HAP-1 (cell line): ENCODE results near the gene RCAN3.
"Not testable (repeated sequence)": the region's sequence is repeated elsewhere in the genome, so short reads cannot be mapped to it uniquely, and the experiment has no call there.

ENCODE experiments used
- DNase-seq, 2 experiments: peaks; one replicate each; pipeline ENCODE4 v3.0.0-alpha.2; 2016 to 2020; ENCODE audit warnings: low spot score in 2 of 2
- H3K27me3 ChIP-seq: fragments of 250-450 bp; sonication (Bioruptor Pico); 2 replicates; pipeline ENCODE4 v1.5.1; 2020; ENCODE audit warnings: low read depth, mild to moderate bottlenecking, moderate library complexity
- H3K36me3 ChIP-seq: fragments of 250-450 bp; sonication (Bioruptor Pico); replicated peaks from 2 replicates; pipeline ENCODE4 v1.5.1; 2020; ENCODE audit warnings: mild to moderate bottlenecking
- H3K4me1 ChIP-seq: fragments of 250-450 bp; sonication (Bioruptor Pico); 2 replicates; pipeline ENCODE4 v1.5.1; 2020; ENCODE audit warnings: mild to moderate bottlenecking
- H3K4me3 ChIP-seq: fragments of 250-450 bp; sonication (Bioruptor Pico); 2 replicates; pipeline ENCODE4 v1.5.1; 2020; ENCODE audit warnings: mild to moderate bottlenecking, moderate library complexity
- H3K9me3 ChIP-seq: fragments of 250-450 bp; sonication (Bioruptor Pico); 2 replicates; pipeline ENCODE4 v1.5.1; 2020; ENCODE audit warnings: mild to moderate bottlenecking, moderate library complexity
- in situ Hi-C: fragments of 300-500 bp; cut with MboI; formaldehyde crosslinking; loops from 3 replicates; pipeline ENCODE4 v1.14.3; 2020; ENCODE audit warnings: low sequenced_read_pairs, inconsistent platforms, mixed read lengths

Gene RCAN3

GRCh38 chr1:24491577-24492360 is 10.9 kb upstream of the RCAN3 start:
- Histone ChIP-seq H3K4me1 (no peaks in the 10 kb centered on the region), H3K9me3 (peaks cover 2% of the 10 kb centered on the region; the same call in 1 of the 2 replicates), H3K27me3 (no peaks in the 10 kb centered on the region), H3K4me3 (no peak overlapping the region), H3K36me3 (no peaks in the 10 kb centered on the region)
- no peak for DNase-seq
- in situ Hi-C loops, result no loop called here

- H3K4me3 ChIP-seq, H3K4me1 ChIP-seq, H3K36me3 ChIP-seq, H3K9me3 ChIP-seq, H3K27me3 ChIP-seq, DNase-seq, in situ Hi-C loops: not testable (repeated sequence)
Observed at GRCh38 chr1:24492935-24493334, 9.7 kb upstream of the RCAN3 start.

- H3K4me3 ChIP-seq, result no peak overlapping the region
- H3K9me3 ChIP-seq, result peaks cover 2% of the 10 kb centered on the region; the same call in 1 of the 2 replicates
- in situ Hi-C loops, result no loop called here
- DNase-seq, result no peak
- no peaks in the 10 kb centered on the region for H3K4me1 ChIP-seq
- no peaks in the 10 kb centered on the region for H3K27me3 ChIP-seq
- no peaks in the 10 kb centered on the region for H3K36me3 ChIP-seq
Observed at GRCh38 chr1:24493785-24494184, 8.9 kb upstream of the RCAN3 start.

- Histone ChIP-seq H3K36me3 (no peaks in the 10 kb centered on the region), H3K4me1 (peaks cover under 1% of the 10 kb centered on the region), H3K4me3 (no peak overlapping the region), H3K9me3 (no peaks in the 10 kb centered on the region), H3K27me3 (no peaks in the 10 kb centered on the region)
- DNase-seq, result no peak
- in situ Hi-C loops, result no loop called here
Observed at GRCh38 chr1:24498589-24498988, 4.0 kb upstream of the RCAN3 start.

- in situ Hi-C loops, result no loop called here
- Histone ChIP-seq H3K4me3 (no peak overlapping the region), H3K36me3 (no peaks in the 10 kb centered on the region), H3K9me3 (no peaks in the 10 kb centered on the region), H3K27me3 (no peaks in the 10 kb centered on the region), H3K4me1 (peaks cover 5% of the 10 kb centered on the region)
- no peak for DNase-seq
Observed at GRCh38 chr1:24500448-24501048, 2.1 kb upstream of the RCAN3 start.

GRCh38 chr1:24501371-24502064 is 1.1 kb upstream of the RCAN3 start:
- Histone ChIP-seq H3K4me1 (peaks cover 5% of the 10 kb centered on the region), H3K4me3 (peak overlapping the region; percentile 64), H3K36me3 (no peaks in the 10 kb centered on the region), H3K9me3 (no peaks in the 10 kb centered on the region), H3K27me3 (no peaks in the 10 kb centered on the region)
- no peak for DNase-seq
- in situ Hi-C loops, result no loop called here

- Histone ChIP-seq H3K27me3 (no peaks in the 10 kb centered on the region), H3K9me3 (no peaks in the 10 kb centered on the region), H3K4me3 (peak overlapping the region; percentile 64), H3K4me1 (peaks cover 5% of the 10 kb centered on the region), H3K36me3 (no peaks in the 10 kb centered on the region)
- in situ Hi-C loops, result no loop called here
- peak; percentile 5 to 59 for DNase-seq
Observed at GRCh38 chr1:24502065-24502708, 449 bp upstream of the RCAN3 start.

- H3K27me3 ChIP-seq, result no peaks in the 10 kb centered on the region
- peaks cover 5% of the 10 kb centered on the region for H3K4me1 ChIP-seq
- no peaks in the 10 kb centered on the region for H3K9me3 ChIP-seq
- peak overlapping the region; percentile 50 for H3K4me3 ChIP-seq
- H3K36me3 ChIP-seq, result no peaks in the 10 kb centered on the region
- peak in 1 of 2 experiments; percentile 31 for DNase-seq
- in situ Hi-C loops, result no loop called here
Observed at GRCh38 chr1:24503059-24503751, 569 bp downstream of the RCAN3 start.

- DNase-seq, result no peak
- Histone ChIP-seq H3K9me3 (no peaks in the 10 kb centered on the region), H3K36me3 (no peaks in the 10 kb centered on the region), H3K4me1 (peaks cover 5% of the 10 kb centered on the region), H3K27me3 (no peaks in the 10 kb centered on the region), H3K4me3 (peak overlapping the region; percentile 50)
- in situ Hi-C loops, result no loop called here
Observed at GRCh38 chr1:24503870-24504523, 1.4 kb downstream of the RCAN3 start.

GRCh38 chr1:24504560-24504959 is 1.9 kb downstream of the RCAN3 start:
- H3K4me1 ChIP-seq, result peaks cover 5% of the 10 kb centered on the region
- H3K27me3 ChIP-seq, result no peaks in the 10 kb centered on the region
- DNase-seq, result no peak
- no peaks in the 10 kb centered on the region for H3K9me3 ChIP-seq
- no peak overlapping the region for H3K4me3 ChIP-seq
- no peaks in the 10 kb centered on the region for H3K36me3 ChIP-seq
- in situ Hi-C loops, result no loop called here

- H3K4me3 ChIP-seq, result no peak overlapping the region
- H3K36me3 ChIP-seq, result no peaks in the 10 kb centered on the region
- in situ Hi-C loops, result no loop called here
- no peak for DNase-seq
- H3K27me3 ChIP-seq, result no peaks in the 10 kb centered on the region
- H3K4me1 ChIP-seq, result peaks cover 5% of the 10 kb centered on the region
- no peaks in the 10 kb centered on the region for H3K9me3 ChIP-seq
Observed at GRCh38 chr1:24505816-24506215, 3.2 kb downstream of the RCAN3 start.

GRCh38 chr1:24506691-24507381 is 4.2 kb downstream of the RCAN3 start:
- Histone ChIP-seq H3K27me3 (no peaks in the 10 kb centered on the region), H3K4me3 (no peak overlapping the region), H3K4me1 (peaks cover 5% of the 10 kb centered on the region), H3K36me3 (no peaks in the 10 kb centered on the region), H3K9me3 (no peaks in the 10 kb centered on the region)
- no peak for DNase-seq
- in situ Hi-C loops, result no loop called here
